Thyroid gland (tissue), 4 donors: ENCODE measurements around the gene RGP1.

Experiments
- CTCF ChIP-seq, 6 experiments: fragments of 200-600 bp in 3 of 6; fragments of 450-650 bp in 3 of 6; sonication (generic) in 3 of 6; IDR thresholded peaks; one replicate each; pipeline ENCODE4 v1.5.1; 2016 to 2019; ENCODE audit warnings: antibody characterized with exemption in 6 of 6, mild to moderate bottlenecking in 2 of 6, inconsistent platforms in 1 of 6, moderate library complexity in 1 of 6
- POLR2A ChIP-seq, 2 donors: fragments of 450-650 bp; IDR thresholded peaks; one replicate each; pipeline ENCODE4 v1.6.1; 2017; ENCODE audit warnings: antibody characterized with exemption in 2 of 2, mild to moderate bottlenecking in 2 of 2, moderate library complexity in 1 of 2

- TF ChIP-seq POLR2A (IDR thresholded peaks at IDR 0.05) (no peak), CTCF (IDR thresholded peaks at IDR 0.05) (no peak)
These were observed 48.4 kb downstream of the RGP1 start for GRCh38 chr9:35797311-35798109.
